ENCODE results near the gene ABCC9. TPM values are rescaled to one million over a fixed set of nuclear protein-coding genes. Genes with fewer than 3 reads are reported as not detected.

The ABCC9 gene
- total RNA-seq, 2 donors from 2014 or later: 0.69 to 5.0 TPM

Other genes with a start within 250 kb of the ABCC9 start
- gene KCNJ8, start 166.7 kb downstream of the ABCC9 start, total RNA-seq: 1 to 10 TPM in 1 of 2 donors, under 1 TPM in 1; 0.37 to 1.8 TPM
- 100 to 1,000 TPM; 126 to 189 TPM for gene CMAS, start 104.8 kb upstream of the ABCC9 start, total RNA-seq

All from colonic mucosa (tissue), 2 donors.